Measurements from ENCODE around the gene SGIP1.

DNA sequence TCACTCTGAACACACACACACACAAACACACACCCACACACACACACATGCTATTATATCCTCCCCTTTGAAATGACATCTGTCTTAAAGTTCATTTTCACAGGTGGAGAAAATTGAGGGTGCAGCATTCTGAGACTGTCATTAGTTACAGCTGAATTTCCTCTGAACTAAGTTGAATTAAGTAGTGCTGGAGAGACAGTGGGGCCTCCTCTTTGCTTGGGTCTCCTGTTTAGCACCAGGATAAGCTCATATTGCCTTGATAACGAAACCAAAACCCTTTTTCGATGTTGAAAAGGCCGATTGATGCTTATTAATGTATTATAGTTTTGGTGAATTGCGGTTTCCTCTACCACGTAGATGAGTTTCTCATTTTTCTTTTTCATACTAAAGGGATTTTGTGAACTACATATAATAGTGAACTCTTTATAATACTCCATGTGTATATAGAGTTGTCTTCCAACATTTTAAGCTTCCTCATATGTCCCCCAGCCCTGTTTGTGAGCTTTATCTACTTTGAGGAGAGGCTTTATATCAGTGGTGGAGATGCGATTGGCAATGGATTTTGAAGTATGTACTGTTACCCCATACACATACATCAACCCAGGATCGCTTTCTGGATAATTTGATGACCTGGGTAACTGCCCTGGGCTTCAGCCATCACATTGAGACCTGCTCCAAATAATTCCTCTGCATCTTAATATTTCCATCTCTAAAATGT, 235.7 kb downstream of the SGIP1 start:
- TF ChIP-seq CTCF (conservative IDR thresholded peaks at IDR 0.05; ENCODE audit: low read depth, low read length) (no peak), MAFK (IDR thresholded peaks at IDR 0.05; ENCODE audit: low read depth, low read length) (no peak), POLR2A (IDR thresholded peaks at IDR 0.05; ENCODE audit: low read depth, low read length) (no peak)

Data from IMR-90 (cell line).